HG03103 (cell line): ENCODE results near the gene FBLN2.
"Not testable (repeated sequence)": the region's sequence is repeated elsewhere in the genome, so short reads cannot be mapped to it uniquely, and the experiment has no call there.

Source experiments
- ATAC-seq: cut with Tn5 transposase; IDR thresholded peaks from one replicate; pipeline ENCODE4 v1.9.1; 2021; ENCODE audit warnings: low read depth; ENCODE audit not compliant: unreplicated experiment

Gene FBLN2

DNA sequence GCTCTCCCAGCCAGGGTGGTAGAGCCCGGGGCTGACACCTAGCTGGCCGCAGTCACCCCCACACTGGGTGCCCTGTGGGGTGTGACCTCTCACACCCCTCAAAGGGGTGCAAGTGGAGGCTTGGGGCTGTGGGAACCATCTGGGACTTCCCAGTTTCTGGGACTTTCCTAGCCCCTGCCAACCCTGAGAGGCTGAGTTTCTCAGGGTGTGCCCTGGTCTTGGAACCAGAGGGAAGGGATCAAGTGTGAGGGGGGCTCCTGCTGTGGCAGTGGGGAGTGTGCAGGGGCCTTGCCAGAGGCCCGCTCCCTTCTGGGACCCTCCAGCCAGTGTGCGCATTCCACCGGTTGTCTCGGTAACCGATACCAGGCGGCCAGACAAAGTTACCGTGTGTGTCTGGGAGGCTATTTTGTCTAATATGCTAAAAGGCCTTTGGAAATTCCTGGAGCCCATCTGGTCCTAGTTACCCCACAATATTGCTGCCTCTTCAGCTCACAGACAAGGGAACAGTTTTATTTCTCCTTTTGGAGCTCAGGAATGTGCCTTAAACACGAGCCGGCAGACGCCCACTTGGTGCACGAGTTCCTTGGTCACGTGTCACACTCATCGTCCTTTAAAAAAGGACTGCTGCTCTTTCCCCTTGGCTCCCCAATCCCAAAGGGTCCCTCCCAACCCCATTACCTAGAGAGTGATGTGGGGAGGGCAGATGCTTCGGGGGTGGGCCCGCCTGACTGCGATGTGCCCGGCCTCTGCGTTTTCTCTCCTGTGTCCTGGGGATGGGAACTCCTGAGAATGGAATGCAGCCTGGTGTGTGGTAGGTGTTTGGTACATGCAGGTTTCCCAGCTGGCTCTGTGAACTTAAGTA lies 35.6 kb upstream of the FBLN2 start:
- ATAC-seq = no peak

DNA sequence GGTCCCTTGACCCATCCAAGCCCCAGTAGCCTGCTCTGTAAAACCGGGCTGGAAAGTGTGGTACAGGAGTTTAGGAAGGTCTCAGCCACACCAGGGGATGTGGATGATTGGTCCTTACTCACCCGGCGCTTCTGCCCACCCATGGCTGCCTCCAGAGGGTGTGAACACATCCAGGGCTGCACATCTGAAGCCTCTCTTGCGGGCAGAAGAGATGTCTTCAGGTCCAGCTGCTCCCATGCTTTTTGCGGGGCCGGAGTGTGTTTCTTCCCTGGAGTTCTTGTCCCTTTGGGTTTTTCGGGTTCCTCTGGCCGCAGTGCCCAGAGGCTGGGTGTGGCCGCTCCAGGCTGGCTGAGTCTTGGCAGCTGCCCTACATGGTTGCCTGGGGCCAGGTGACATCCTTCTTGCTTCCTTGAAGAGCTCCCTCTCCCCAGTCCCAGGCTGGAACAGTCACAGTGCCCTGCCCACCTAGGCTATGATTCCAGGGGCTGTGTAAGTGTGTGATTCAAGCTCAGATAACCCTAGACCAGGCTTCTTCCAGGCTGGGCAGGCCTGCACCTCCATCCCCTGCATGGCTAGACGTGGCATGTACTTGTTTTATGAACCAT lies 34.9 kb upstream of the FBLN2 start:
- no peak for ATAC-seq

- ATAC-seq = no peak
These were observed 34.1 kb upstream of the FBLN2 start for GRCh38 chr3:13514639-13515435.

GRCh38 chr3:13515786-13516759 lies 32.9 kb upstream of the FBLN2 start:
- ATAC-seq = no peak

GRCh38 chr3:13516760-13517135 lies 32.2 kb upstream of the FBLN2 start:
- no peak for ATAC-seq

GRCh38 chr3:13517253-13517977 lies 31.5 kb upstream of the FBLN2 start:
- no peak for ATAC-seq

DNA sequence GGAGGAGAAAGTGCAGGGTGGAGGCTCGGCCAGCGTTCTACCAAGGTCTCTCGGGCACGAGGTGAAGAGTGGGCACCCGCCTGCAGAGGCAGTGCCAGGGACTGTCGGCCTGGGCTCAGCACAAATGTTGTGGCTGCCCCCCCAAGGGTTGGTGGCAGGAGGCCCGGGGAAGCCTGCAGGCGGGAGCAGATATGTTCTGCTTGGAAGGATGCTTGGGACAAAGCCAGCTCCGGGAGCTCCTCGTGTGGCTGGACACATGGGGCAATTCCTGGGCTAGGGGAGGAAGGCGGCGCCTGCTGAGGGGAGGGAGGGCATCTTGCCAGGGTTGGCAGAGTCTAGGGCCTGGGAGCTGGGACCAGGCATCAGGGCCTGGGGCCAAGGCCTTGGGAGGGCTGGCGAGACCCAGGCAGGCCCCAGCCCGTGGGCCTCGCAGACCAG lies 30.4 kb upstream of the FBLN2 start:
- ATAC-seq = no peak

DNA sequence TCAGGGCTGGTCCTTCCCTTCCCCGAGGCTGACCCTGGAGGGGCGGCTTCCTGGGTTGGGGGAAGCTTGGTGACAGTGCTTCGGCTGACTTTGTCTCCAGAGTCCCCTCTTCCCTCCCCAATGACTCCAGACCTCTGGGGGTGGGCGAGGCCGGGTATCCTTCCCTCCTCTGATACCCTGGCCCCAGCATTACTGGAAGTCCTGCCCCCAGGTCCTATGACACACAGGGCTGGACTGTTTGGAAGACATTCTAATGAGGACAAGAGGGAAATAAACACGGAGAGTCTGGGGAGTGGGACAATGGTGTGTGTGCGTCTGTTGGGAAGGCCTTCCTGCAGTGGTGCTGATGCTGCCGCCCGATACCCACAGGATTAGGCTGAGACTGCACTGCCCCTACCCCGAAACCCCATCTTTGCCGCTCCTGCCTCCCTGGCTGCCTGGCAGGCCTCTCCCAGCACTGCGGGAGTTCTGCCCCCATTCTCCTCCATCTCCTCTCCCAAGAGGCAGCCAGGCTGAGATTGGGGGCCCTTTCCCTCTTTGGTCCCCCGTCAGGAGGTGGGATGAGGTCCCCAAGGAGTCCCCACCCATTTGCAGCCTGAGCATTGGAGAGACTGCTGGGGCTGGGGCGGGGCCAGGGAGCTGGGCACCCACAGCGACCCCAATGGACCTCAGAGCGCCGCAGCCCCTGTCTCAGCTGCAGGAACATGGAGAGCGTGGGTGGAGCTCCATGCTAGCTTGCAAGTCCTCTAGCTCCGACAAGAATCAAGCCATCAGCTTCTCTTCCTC lies 29.7 kb upstream of the FBLN2 start:
- ATAC-seq = no peak

- no peak for ATAC-seq
These were observed 28.5 kb upstream of the FBLN2 start for GRCh38 chr3:13520326-13520880.

GRCh38 chr3:13521309-13521708 lies 27.6 kb upstream of the FBLN2 start:
- ATAC-seq = no peak

DNA sequence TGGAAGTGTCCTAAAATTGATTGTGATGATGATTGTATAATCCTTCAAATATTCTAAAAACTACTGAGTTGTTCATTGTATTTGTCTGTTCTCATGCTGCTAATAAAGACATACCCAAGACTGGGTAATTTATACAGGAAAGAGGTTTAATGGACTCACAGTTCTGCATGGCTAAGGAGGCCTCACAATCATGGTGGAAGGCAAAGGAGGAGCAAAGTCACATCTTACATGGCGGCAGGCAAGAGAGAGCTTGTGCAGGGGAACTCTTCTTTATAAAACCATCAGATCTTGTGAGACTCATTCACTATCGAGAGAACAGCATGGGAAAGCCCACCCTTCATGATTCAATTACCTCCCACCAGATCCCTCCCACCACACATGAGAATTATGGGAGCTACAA lies 27.2 kb upstream of the FBLN2 start:
- not testable (repeated sequence) for ATAC-seq

GRCh38 chr3:13522236-13522635 lies 26.7 kb upstream of the FBLN2 start:
- no peak for ATAC-seq

- no peak for ATAC-seq
These were observed 23.8 kb upstream of the FBLN2 start for GRCh38 chr3:13524979-13525669.

DNA sequence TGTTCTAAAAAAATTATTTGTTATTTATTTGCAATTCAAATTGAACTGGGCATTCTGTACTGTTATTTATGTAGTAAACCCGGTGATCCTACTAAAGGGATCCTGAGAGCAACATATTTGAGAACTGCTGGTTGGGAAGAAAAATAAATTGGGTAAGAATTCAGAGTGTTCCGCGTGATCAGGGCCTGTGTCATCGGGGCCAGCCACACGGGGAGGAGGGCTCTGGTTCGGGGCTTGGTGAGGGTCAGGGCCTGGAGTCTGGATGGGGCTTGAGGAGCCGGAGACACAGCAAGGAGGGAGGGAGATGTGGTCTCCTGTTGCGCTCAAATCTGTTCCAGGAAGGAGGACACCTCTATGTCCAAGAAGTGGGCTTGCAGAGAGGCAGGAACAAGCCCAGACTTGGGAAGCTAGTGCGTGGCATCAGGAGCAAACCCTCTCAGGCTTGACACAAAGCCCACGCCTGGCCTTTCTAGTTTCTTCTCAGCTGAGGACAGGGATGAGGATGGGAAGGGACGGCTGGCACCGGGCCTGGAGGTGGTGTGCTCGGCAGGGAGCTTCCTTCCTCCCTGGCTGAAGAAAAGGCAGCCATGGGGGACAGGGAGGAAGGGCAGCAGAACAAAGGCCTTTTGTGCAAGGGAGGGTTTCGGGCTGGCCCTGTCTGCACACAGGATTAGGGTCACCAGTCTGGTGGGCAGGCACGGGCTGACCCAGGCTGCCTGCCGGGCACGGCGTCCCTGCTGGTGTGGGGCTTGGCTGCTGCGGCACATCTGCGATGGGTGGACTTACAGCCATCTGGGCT lies 22.9 kb upstream of the FBLN2 start:
- no peak for ATAC-seq

- ATAC-seq = no peak
These were observed 22.3 kb upstream of the FBLN2 start for GRCh38 chr3:13526626-13526949.

DNA sequence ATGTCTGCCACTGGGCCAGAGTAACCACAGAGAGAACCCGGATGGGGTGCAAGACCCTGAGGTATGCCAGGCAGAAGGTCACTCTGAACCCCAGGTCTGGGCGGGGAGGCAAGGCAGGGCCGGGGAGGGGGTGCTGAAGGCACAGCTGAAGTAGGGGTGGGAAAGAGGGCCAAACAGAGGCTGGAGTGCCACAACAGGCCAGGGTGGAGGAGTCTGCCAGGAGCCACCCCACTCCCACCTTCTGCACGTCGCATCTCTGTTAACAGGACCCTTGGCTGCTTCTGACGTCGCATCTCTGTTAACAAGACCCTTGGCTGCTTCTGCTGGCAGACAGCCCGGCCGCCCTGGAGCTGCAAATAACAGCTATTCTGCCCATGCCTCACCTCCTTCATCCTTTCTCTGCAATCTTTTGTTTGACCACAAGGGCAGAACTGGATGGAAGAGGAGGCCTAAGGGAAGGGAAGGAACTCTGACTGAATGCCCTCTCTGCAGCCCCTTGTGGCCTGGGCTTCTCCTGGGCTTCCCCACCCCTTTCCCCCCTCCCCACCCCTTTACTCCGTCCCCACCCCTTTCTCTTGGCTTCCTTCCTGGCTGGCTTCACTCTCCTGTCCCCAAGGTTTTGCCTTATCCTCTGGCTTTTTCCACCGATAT lies 20.6 kb upstream of the FBLN2 start:
- no peak for ATAC-seq
